A375 (cell line): ENCODE data around the gene PCSK6. TPM values are rescaled to one million over a fixed set of nuclear protein-coding genes. Genes with fewer than 3 reads are reported as not detected.

ENCODE experiments used
- total RNA-seq: library from RNA; depleted of rRNA; stranded (reverse); fragments of >200 nt; shearing (Covaris generic); gene quantifications from 2 replicates; pipeline ENCODE4 v1.2.3, GENCODE V29; 2014; rRNA removed

PCSK6 gene
- 1.2 and 1.5 TPM in 2 replicates for total RNA-seq

DNA sequence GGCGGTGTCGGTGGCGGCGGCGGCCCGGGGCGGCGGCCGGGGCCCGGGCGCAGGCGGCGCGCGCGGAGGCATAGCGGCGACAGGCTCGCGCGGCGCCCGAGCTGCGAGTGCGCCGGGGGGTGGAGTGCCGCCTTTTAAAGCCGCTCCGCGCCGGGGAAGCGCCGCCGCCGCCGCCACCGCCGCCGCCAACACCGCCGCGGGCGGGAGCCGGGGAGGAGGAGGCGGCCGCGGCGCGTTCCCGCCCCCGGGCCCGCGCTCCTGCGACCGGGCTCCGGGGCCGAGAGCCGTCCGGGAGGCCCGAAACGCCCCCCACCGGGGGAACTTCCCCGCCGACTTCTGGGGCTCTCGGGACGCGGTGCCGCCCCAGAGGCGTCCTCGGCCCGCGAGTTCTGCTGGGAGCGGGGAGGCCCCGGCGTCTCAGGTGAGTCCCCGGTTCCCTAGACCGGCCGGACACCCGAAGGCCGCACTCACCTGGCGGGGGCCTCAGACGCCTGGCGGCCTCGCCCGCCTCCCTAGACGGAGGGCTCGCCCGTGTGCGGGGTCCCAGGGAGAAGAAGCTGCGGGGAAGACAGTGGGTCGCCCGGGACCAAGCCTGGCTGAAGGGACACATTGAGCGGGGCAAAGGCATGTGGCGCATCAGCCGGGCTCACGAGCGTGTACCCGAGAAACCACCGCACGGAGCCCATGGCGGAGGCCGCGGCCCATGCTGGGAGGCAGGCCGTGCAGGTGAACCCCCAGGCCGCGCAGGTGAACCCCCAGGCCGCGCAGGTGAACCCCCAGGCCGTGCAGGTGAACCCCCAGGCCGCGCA is at the start of gene PCSK6:
Gene PCSK6, minus strand, starts transcription at position 109 of the 809 bp plus-strand sequence. Its CDS starts 37 bp downstream, at position 72.

DNA sequence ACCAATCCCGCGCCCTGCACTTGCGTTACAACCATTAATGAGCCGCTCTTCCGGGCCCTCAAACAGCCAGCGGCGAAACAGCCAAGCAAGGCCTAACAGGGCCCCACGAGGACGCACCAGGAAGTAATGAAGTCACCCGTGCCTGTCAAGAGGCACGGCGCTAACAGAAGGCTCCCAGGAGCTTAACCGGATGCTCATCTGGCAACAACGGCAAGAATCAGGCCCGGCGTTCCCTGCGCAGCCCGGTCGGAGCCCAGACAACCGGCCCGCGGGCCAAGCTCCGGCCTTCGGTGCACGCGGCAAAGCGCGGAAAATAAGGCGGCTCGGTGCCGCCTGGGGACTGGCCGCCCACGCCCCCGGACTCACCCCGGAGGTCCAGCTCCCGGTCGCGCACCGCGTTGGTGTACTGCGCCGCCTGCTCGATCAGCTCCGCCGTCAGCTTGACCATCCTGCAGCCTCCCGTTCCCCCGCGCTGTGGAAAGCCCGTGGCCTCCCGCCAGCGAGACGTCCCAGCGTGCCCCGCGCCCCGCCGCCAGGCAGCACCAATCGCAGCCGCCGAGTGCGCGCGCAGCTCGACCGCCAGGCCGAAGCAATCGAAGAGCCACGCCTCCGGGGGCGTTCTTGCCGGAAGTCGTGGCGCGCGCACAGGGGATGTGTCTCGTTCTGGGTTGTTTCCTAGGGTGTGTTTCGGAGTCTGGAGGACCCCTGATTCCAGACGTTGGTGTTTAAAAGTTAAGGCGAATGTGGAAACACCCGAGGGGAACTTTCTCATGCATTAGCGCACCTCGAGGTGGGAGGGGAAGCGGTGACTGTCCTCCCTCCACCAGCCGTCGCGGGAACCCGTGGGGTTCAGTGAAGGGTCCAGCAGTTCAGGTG is 194.5 kb downstream of the PCSK6 start, which contains the start of gene SNRPA1:
Gene SNRPA1, minus strand, starts transcription at position 518 of the 876 bp plus-strand sequence. Its CDS starts 70 bp downstream, at position 448.

DNA sequence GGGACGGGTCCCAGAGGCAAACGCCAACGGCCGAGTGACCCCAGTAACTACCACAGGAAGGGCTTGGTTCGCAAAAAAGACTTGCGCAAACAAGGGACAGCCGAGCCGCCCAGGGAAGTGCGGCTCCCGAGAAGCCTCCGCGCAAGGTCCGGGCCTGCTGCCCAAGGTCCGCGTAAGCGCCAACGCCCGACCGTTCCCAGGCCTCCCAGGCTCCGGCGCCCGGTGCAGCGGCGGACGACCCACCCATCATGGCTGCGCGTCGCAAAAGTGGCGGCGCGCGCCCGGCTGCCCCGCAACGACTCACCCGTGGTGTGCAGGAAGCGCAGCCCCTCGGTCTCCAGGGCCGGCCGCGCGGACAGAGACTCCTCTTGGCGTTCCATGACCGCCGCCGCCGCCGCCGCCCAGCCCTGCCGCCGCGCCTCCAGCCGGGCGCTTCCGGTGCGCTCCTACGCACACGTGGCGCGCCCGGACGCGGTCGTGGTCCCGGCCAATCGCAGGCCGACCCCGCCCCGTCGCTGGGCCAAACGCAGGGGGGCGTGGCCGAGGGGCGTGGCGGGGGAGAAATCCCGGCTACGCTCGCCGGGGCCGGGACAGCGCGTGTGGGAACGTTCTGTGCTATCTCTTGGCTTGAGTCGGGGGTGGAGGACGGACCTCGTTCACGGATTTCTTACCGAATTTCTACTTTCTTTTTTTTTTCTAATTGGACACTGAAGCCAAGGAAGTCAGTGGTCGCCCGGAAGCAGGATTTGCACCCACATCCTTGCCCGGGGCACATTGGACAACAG is 212.3 kb downstream of the PCSK6 start, which contains the start of gene SELENOS:
Gene SELENOS, minus strand, starts transcription at position 448 of the 785 bp plus-strand sequence. Its CDS starts 68 bp downstream, at position 380.

Other genes with a start within 250 kb of the PCSK6 start
- gene CHSY1, start 237.7 kb downstream of the PCSK6 start, total RNA-seq: 38.2 and 40.0 TPM in 2 replicates
- gene SELENOS, start 212.2 kb downstream of the PCSK6 start, total RNA-seq: 62.1 and 71.5 TPM in 2 replicates
- gene SNRPA1, start 194.5 kb downstream of the PCSK6 start, total RNA-seq: 77.6 and 86.4 TPM in 2 replicates
- 20.7 and 22.8 TPM in 2 replicates for gene TM2D3, start 162.7 kb upstream of the PCSK6 start, total RNA-seq
- gene TARS3, start 234.8 kb upstream of the PCSK6 start, total RNA-seq: 6.8 and 8.8 TPM in 2 replicates